ENCODE measurements around the gene EPHB6.

Gene EPHB6

GRCh38 chr7:142854372-142855113, at the start of gene EPHB6:
EPHB6 (plus strand) TSS chr7:142855076; CDS start chr7:142863228, 8,152 bp downstream.
- DNase-seq: peak; percentile 61 to 78

- DNase-seq: no peak
Measured at GRCh38 chr7:142805350-142806021, 49.4 kb upstream of the EPHB6 start.

GRCh38 chr7:142806022-142806356, 48.9 kb upstream of the EPHB6 start:
- no peak for DNase-seq

GRCh38 chr7:142806957-142807356, 47.9 kb upstream of the EPHB6 start:
- DNase-seq: no peak

- DNase-seq: peak in 1 of 2 donors; percentile 59
Measured at GRCh38 chr7:142807855-142808460, 46.9 kb upstream of the EPHB6 start.

- DNase-seq: no peak
Measured at GRCh38 chr7:142808461-142808801, 46.4 kb upstream of the EPHB6 start.

GRCh38 chr7:142808802-142809583, 45.9 kb upstream of the EPHB6 start:
- DNase-seq: peak; percentile 91 to 96

GRCh38 chr7:142809671-142810070, 45.2 kb upstream of the EPHB6 start:
- no peak for DNase-seq

- no peak for DNase-seq
Measured at GRCh38 chr7:142811154-142811737, 43.6 kb upstream of the EPHB6 start.

- no peak for DNase-seq
Measured at GRCh38 chr7:142812437-142813215, 42.2 kb upstream of the EPHB6 start.

GRCh38 chr7:142813226-142813625, 41.6 kb upstream of the EPHB6 start:
- DNase-seq: no peak

GRCh38 chr7:142813699-142814098, 41.2 kb upstream of the EPHB6 start:
- no peak for DNase-seq

GRCh38 chr7:142814451-142814850, 40.4 kb upstream of the EPHB6 start:
- no peak for DNase-seq

GRCh38 chr7:142815134-142815533, 39.7 kb upstream of the EPHB6 start:
- no peak for DNase-seq

GRCh38 chr7:142817506-142817905, 37.4 kb upstream of the EPHB6 start:
- no peak for DNase-seq

- DNase-seq: no peak
Measured at GRCh38 chr7:142819530-142819929, 35.3 kb upstream of the EPHB6 start.

- no peak for DNase-seq
Measured at GRCh38 chr7:142822714-142823113, 32.2 kb upstream of the EPHB6 start.

- no peak for DNase-seq
Measured at GRCh38 chr7:142827951-142828500, 26.9 kb upstream of the EPHB6 start.

GRCh38 chr7:142832417-142832816, 22.5 kb upstream of the EPHB6 start:
- DNase-seq: no peak

GRCh38 chr7:142833174-142834048, 21.5 kb upstream of the EPHB6 start:
- no peak for DNase-seq

GRCh38 chr7:142835487-142835886, 19.4 kb upstream of the EPHB6 start:
- no peak for DNase-seq
